CD4-positive, alpha-beta T cell treated with Interleukin-6 at 100 ng/mL for 8 hours (primary cell): Measurements from ENCODE around the gene DNAJA1.
"Not testable (repeated sequence)": the region's sequence is repeated elsewhere in the genome, so short reads cannot be mapped to it uniquely, and the experiment has no call there.

ENCODE experiments used
- DNase-seq: peaks from one replicate; pipeline ENCODE4 v3.0.0-alpha.2; 2020; ENCODE audit warnings: mixed read lengths, low spot score

The DNAJA1 gene

GRCh38 chr9:33024966-33025571 lies at the start of gene DNAJA1:
Gene DNAJA1 (plus strand): TSS chr9:33025273. CDS start chr9:33026485, 1,212 bp downstream.
- DNase-seq: peak; percentile 93

- DNase-seq: no peak
These were observed 47.0 kb upstream of the DNAJA1 start for GRCh38 chr9:32978051-32978450.

- no peak for DNase-seq
These were observed 38.1 kb upstream of the DNAJA1 start for GRCh38 chr9:32986971-32987370.

GRCh38 chr9:32989660-32990059 lies 35.4 kb upstream of the DNAJA1 start:
- no peak for DNase-seq

- DNase-seq: no peak
These were observed 33.0 kb upstream of the DNAJA1 start for GRCh38 chr9:32991897-32992594.

GRCh38 chr9:32992595-32993238 lies 32.4 kb upstream of the DNAJA1 start:
- DNase-seq: no peak

GRCh38 chr9:33000682-33001055 lies 24.4 kb upstream of the DNAJA1 start:
- not testable (repeated sequence) for DNase-seq

GRCh38 chr9:33005335-33005734 lies 19.7 kb upstream of the DNAJA1 start:
- DNase-seq: not testable (repeated sequence)

GRCh38 chr9:33007755-33008154 lies 17.3 kb upstream of the DNAJA1 start:
- DNase-seq: no peak

GRCh38 chr9:33011831-33012230 lies 13.2 kb upstream of the DNAJA1 start:
- DNase-seq: no peak

- DNase-seq: no peak
These were observed 12.6 kb upstream of the DNAJA1 start for GRCh38 chr9:33012328-33013069.

- DNase-seq: no peak
These were observed 11.0 kb upstream of the DNAJA1 start for GRCh38 chr9:33013962-33014664.

- no peak for DNase-seq
These were observed 10.4 kb upstream of the DNAJA1 start for GRCh38 chr9:33014665-33015014.

GRCh38 chr9:33017283-33018041 lies 7.6 kb upstream of the DNAJA1 start:
- no peak for DNase-seq

GRCh38 chr9:33019797-33020196 lies 5.3 kb upstream of the DNAJA1 start:
- no peak for DNase-seq

- DNase-seq: no peak
These were observed 2.8 kb upstream of the DNAJA1 start for GRCh38 chr9:33022303-33022702.

GRCh38 chr9:33022755-33023154 lies 2.3 kb upstream of the DNAJA1 start:
- DNase-seq: no peak

- no peak for DNase-seq
These were observed 1.4 kb upstream of the DNAJA1 start for GRCh38 chr9:33023661-33024060.

GRCh38 chr9:33024126-33024965 lies 727 bp upstream of the DNAJA1 start:
- DNase-seq: no peak

- peak; percentile 81 for DNase-seq
These were observed 684 bp downstream of the DNAJA1 start for GRCh38 chr9:33025572-33026342.
